ENCODE data around the gene TREM1. TPM values are rescaled to one million over a fixed set of nuclear protein-coding genes. Genes with fewer than 3 reads are reported as not detected.
"Not testable (repeated sequence)": the region's sequence is repeated elsewhere in the genome, so short reads cannot be mapped to it uniquely, and the experiment has no call there.

TREM1 gene
- total and polyA plus RNA-seq, 4 donors: 0.41 to 1.3 (median 0.52) TPM

GRCh38 chr6:41297248-41297647 is 10.8 kb upstream of the TREM1 start:
- not testable (repeated sequence) for H3K27me3 ChIP-seq (ENCODE audit: control insufficient read depth, insufficient read depth, low read length); DNase-seq (ENCODE audit: low read depth in 4 of 6, low spot score in 6 of 6); H3K4me3 ChIP-seq (ENCODE audit: low read depth, low read length); H3K36me3 ChIP-seq (ENCODE audit: control insufficient read depth, insufficient read depth, low read length); H3K27ac ChIP-seq (ENCODE audit: low read depth, low read length); H3K9me3 ChIP-seq (ENCODE audit: control insufficient read depth, insufficient read depth, low read length)
- peaks cover 13% of the 10 kb centered on the region for H3K4me1 ChIP-seq (ENCODE audit: control insufficient read depth, insufficient read depth, low read length)
- WGBS (ENCODE audit: insufficient coverage): 100% methylated on average over 3 of the region's 5 CpGs

DNA sequence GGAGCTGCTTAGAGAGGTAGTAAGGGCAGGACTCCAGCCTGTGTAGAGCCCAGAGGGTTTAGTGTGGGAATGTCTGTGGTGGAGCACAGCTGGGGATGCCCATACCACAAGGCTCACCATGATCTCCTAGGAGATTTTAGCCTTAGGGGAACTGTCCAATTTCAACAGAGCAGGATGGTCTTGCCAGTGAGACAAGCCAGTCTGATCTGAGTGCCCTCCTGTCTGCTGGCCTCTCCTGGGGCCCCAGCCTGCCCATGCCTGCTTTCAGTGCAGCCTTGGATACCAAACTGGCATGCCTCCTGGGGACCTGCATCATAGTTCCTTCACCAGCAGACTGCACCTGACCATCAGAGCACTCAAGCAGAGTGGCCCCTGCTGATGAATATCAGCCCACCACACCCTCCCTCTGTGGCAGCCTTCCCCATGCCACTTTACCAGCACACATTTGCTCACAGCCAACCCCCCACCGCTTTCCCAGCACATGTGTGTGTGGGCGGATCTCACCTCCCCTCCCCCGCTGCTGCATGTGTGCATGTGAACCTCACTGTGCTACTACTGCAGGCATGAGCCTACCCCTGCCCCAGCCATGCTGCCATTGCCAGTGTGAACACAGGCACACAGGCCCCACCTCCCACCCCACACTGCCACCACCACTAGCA is 7.9 kb upstream of the TREM1 start:
- WGBS (ENCODE audit: insufficient coverage): 74% methylated on average over 3 of the region's 3 CpGs
- Histone ChIP-seq H3K27ac (ENCODE audit: low read depth, low read length) (no peak overlapping the region), H3K9me3 (ENCODE audit: control insufficient read depth, insufficient read depth, low read length) (no peaks in the 10 kb centered on the region), H3K36me3 (ENCODE audit: control insufficient read depth, insufficient read depth, low read length) (no peaks in the 10 kb centered on the region), H3K27me3 (ENCODE audit: control insufficient read depth, insufficient read depth, low read length) (no peaks in the 10 kb centered on the region), H3K4me3 (ENCODE audit: low read depth, low read length) (no peak overlapping the region), H3K4me1 (ENCODE audit: control insufficient read depth, insufficient read depth, low read length) (peaks cover 13% of the 10 kb centered on the region)
- DNase-seq (ENCODE audit: low read depth in 4 of 6, low spot score in 6 of 6): peak in 2 of 6 donors; percentile 70 to 73

GRCh38 chr6:41291717-41292116 is 5.2 kb upstream of the TREM1 start:
- Histone ChIP-seq H3K27me3 (ENCODE audit: control insufficient read depth, insufficient read depth, low read length) (no peaks in the 10 kb centered on the region), H3K9me3 (ENCODE audit: control insufficient read depth, insufficient read depth, low read length) (no peaks in the 10 kb centered on the region), H3K27ac (ENCODE audit: low read depth, low read length) (no peak overlapping the region), H3K4me3 (ENCODE audit: low read depth, low read length) (no peak overlapping the region), H3K36me3 (ENCODE audit: control insufficient read depth, insufficient read depth, low read length) (no peaks in the 10 kb centered on the region), H3K4me1 (ENCODE audit: control insufficient read depth, insufficient read depth, low read length) (peaks cover 18% of the 10 kb centered on the region)
- no CpG with 5 or more reads among the region's 1 CpG for WGBS (ENCODE audit: insufficient coverage)
- no peak for DNase-seq (ENCODE audit: low read depth in 4 of 6, low spot score in 6 of 6)

- no peaks in the 10 kb centered on the region for H3K9me3 ChIP-seq (ENCODE audit: control insufficient read depth, insufficient read depth, low read length)
- 60% methylated on average over 1 of the region's 4 CpGs for WGBS (ENCODE audit: insufficient coverage)
- H3K27me3 ChIP-seq (ENCODE audit: control insufficient read depth, insufficient read depth, low read length): no peaks in the 10 kb centered on the region
- H3K4me1 ChIP-seq (ENCODE audit: control insufficient read depth, insufficient read depth, low read length): peaks cover 18% of the 10 kb centered on the region
- DNase-seq (ENCODE audit: low read depth in 4 of 6, low spot score in 6 of 6): no peak
- H3K27ac ChIP-seq (ENCODE audit: low read depth, low read length): no peak overlapping the region
- no peak overlapping the region for H3K4me3 ChIP-seq (ENCODE audit: low read depth, low read length)
- no peaks in the 10 kb centered on the region for H3K36me3 ChIP-seq (ENCODE audit: control insufficient read depth, insufficient read depth, low read length)
Observed at GRCh38 chr6:41289815-41290214, 3.3 kb upstream of the TREM1 start.

- Histone ChIP-seq H3K27ac (ENCODE audit: low read depth, low read length) (no peak overlapping the region), H3K36me3 (ENCODE audit: control insufficient read depth, insufficient read depth, low read length) (no peaks in the 10 kb centered on the region), H3K4me3 (ENCODE audit: low read depth, low read length) (no peak overlapping the region), H3K27me3 (ENCODE audit: control insufficient read depth, insufficient read depth, low read length) (no peaks in the 10 kb centered on the region), H3K9me3 (ENCODE audit: control insufficient read depth, insufficient read depth, low read length) (no peaks in the 10 kb centered on the region), H3K4me1 (ENCODE audit: control insufficient read depth, insufficient read depth, low read length) (peaks cover 7% of the 10 kb centered on the region)
- peak in 1 of 6 donors; percentile 4 for DNase-seq (ENCODE audit: low read depth in 4 of 6, low spot score in 6 of 6)
- no CpG with 5 or more reads among the region's 2 CpGs for WGBS (ENCODE audit: insufficient coverage)
Observed at GRCh38 chr6:41288754-41289129, 2.3 kb upstream of the TREM1 start.

- Histone ChIP-seq H3K27ac (ENCODE audit: low read depth, low read length) (peak overlapping the region; percentile 43), H3K4me3 (ENCODE audit: low read depth, low read length) (no peak overlapping the region), H3K9me3 (ENCODE audit: control insufficient read depth, insufficient read depth, low read length) (no peaks in the 10 kb centered on the region), H3K4me1 (ENCODE audit: control insufficient read depth, insufficient read depth, low read length) (peaks cover 7% of the 10 kb centered on the region), H3K27me3 (ENCODE audit: control insufficient read depth, insufficient read depth, low read length) (no peaks in the 10 kb centered on the region), H3K36me3 (ENCODE audit: control insufficient read depth, insufficient read depth, low read length) (no peaks in the 10 kb centered on the region)
- no CpG with 5 or more reads among the region's 6 CpGs for WGBS (ENCODE audit: insufficient coverage)
- DNase-seq (ENCODE audit: low read depth in 4 of 6, low spot score in 6 of 6): peak; percentile 15 to 79 (median 24)
Observed at GRCh38 chr6:41288030-41288753, 1.7 kb upstream of the TREM1 start.

DNA sequence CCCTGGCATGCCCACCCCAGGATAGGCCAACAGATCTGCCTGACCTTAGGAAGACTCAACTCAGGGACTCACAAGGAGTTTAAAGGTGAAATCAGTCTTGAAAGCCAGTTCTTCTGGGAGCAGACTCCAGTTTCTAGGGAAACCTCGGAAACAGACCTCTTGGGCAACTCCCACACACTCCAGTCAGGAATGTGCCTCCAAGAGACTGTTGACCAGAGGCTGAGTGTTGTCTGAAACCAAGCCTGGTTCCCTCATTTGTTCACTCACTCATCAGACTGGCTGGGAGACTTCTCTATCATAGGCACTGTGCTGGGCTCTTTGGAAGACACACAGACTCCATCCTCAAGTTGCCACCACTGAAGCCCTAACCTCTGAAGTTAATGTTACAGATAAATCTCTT is 1.8 kb downstream of the TREM1 start:
- Histone ChIP-seq H3K36me3 (ENCODE audit: control insufficient read depth, insufficient read depth, low read length) (no peaks in the 10 kb centered on the region), H3K4me1 (ENCODE audit: control insufficient read depth, insufficient read depth, low read length) (peaks cover 7% of the 10 kb centered on the region), H3K4me3 (ENCODE audit: low read depth, low read length) (no peak overlapping the region), H3K9me3 (ENCODE audit: control insufficient read depth, insufficient read depth, low read length) (no peaks in the 10 kb centered on the region), H3K27ac (ENCODE audit: low read depth, low read length) (no peak overlapping the region), H3K27me3 (ENCODE audit: control insufficient read depth, insufficient read depth, low read length) (no peaks in the 10 kb centered on the region)
- no peak for DNase-seq (ENCODE audit: low read depth in 4 of 6, low spot score in 6 of 6)
- 64% methylated on average over 1 of the region's 1 CpG for WGBS (ENCODE audit: insufficient coverage)

DNA sequence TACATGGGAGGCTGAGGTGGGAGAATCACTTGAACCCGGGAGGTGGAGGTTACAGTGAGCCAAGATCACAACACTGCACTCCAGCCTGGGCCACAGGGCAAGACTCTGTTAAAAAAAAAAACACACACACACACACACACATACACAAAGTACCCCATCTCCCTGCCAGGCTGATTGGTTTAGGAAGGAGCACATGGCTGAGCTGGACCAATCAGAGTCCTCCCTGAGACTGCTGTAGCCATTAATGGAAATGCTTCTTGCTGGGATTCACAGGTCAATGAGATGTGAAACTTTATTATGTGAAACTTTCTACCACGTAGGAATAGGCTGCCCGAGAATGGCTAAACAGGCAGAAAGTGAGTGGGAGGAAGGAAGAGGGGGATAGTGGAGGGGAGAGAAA is 2.9 kb downstream of the TREM1 start:
- Histone ChIP-seq H3K27ac (ENCODE audit: low read depth, low read length) (no peak overlapping the region), H3K9me3 (ENCODE audit: control insufficient read depth, insufficient read depth, low read length) (no peaks in the 10 kb centered on the region), H3K4me3 (ENCODE audit: low read depth, low read length) (no peak overlapping the region), H3K4me1 (ENCODE audit: control insufficient read depth, insufficient read depth, low read length) (peaks cover 7% of the 10 kb centered on the region), H3K36me3 (ENCODE audit: control insufficient read depth, insufficient read depth, low read length) (no peaks in the 10 kb centered on the region), H3K27me3 (ENCODE audit: control insufficient read depth, insufficient read depth, low read length) (no peaks in the 10 kb centered on the region)
- DNase-seq (ENCODE audit: low read depth in 4 of 6, low spot score in 6 of 6): no peak
- WGBS (ENCODE audit: insufficient coverage): 74% methylated on average over 2 of the region's 3 CpGs

GRCh38 chr6:41280381-41281057 is 6.0 kb downstream of the TREM1 start:
- Histone ChIP-seq H3K9me3 (ENCODE audit: control insufficient read depth, insufficient read depth, low read length) (no peaks in the 10 kb centered on the region), H3K4me3 (ENCODE audit: low read depth, low read length) (no peak overlapping the region), H3K27me3 (ENCODE audit: control insufficient read depth, insufficient read depth, low read length) (no peaks in the 10 kb centered on the region), H3K36me3 (ENCODE audit: control insufficient read depth, insufficient read depth, low read length) (no peaks in the 10 kb centered on the region), H3K4me1 (ENCODE audit: control insufficient read depth, insufficient read depth, low read length) (no peaks in the 10 kb centered on the region), H3K27ac (ENCODE audit: low read depth, low read length) (no peak overlapping the region)
- 69% methylated on average over 1 of the region's 1 CpG for WGBS (ENCODE audit: insufficient coverage)
- DNase-seq (ENCODE audit: low read depth in 4 of 6, low spot score in 6 of 6): no peak
